NCI-H2171 treated with DMSO at 0.1 percent for 48 hours (cell line): ENCODE results near the gene CORO7.
"Not testable (repeated sequence)": the region's sequence is repeated elsewhere in the genome, so short reads cannot be mapped to it uniquely, and the experiment has no call there.

Experiments
- DNase-seq: peaks from one replicate; lab custom pipeline; 2025; lab: John Stamatoyannopoulos, UW

The CORO7 gene

GRCh38 chr16:4353675-4354074 lies 62.7 kb downstream of the CORO7 start:
- no peak for DNase-seq

DNA sequence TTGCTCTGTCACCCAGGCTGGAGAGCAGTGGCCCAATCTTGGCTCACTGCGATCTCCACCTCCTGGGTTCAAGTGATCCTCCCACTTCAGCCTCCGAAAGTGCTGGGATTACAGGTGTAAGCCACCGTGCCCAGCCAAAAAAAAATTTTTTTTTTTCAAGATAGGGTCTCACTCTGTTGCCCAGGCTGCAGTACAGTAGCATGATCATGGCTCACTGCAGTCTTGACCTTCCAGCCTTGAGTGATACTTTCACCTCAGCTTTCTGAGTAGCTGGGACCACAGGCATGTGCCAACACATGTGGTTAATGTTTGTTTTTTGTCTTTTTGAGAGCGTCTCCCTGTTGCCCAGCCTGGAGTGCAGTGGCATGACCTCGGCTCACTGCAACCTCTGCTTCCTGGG lies 63.6 kb downstream of the CORO7 start:
- no peak for DNase-seq

DNA sequence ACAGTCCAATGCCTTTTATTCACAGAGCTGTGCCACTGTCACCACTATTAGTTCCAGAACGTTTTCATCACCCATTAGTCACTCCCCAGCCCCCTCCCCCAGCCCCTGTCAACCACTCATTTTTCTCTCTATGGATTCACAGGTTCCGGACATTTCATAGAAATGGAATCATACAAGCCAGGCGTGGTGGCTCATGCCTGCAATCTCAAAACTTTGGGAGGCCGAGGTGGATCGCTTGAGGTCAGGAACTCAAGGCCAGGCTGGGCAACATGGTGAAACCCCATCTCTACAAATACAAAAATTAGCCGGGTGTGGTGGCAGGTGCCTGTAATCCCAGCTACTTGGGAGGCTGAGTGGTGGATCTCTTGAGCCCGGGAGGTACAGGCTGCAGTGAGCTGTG lies 64.5 kb downstream of the CORO7 start:
- DNase-seq, result no peak

- peak; percentile 94 for DNase-seq
These were observed 65.4 kb downstream of the CORO7 start, which contains the start of gene PAM16 for GRCh38 chr16:4350787-4351659. Gene PAM16, minus strand, starts transcription at chr16:4351321. Its CDS starts 87 bp downstream, at chr16:4351234.

GRCh38 chr16:4350365-4350786 lies 66.0 kb downstream of the CORO7 start:
- DNase-seq, result no peak

DNA sequence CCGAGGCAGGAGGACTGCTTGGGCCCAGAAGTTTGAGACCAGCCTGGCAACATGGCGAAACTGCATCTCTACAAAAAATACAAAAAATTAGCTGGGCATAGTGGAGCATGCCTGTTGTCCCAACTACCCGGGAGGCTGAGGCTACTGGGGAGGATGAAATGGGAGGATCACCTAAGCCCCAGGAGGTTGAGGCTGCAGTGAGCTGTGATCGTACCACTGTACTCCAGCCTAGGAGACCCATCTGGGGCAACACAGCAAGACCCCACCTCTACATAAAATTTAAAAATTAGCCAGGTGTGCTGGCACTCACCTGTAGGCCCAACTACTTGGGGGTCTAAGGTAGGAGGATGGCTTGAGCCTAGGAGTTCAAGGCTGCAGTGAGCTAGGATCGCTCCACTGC lies 67.1 kb downstream of the CORO7 start:
- no peak for DNase-seq

GRCh38 chr16:4347765-4348509 lies 68.5 kb downstream of the CORO7 start:
- no peak for DNase-seq

- no peak for DNase-seq
These were observed 69.4 kb downstream of the CORO7 start for GRCh38 chr16:4347010-4347409.

- DNase-seq, result no peak
These were observed 70.3 kb downstream of the CORO7 start for GRCh38 chr16:4345836-4346781.

GRCh38 chr16:4344983-4345835 lies 71.2 kb downstream of the CORO7 start:
- peak; percentile 59 for DNase-seq

DNA sequence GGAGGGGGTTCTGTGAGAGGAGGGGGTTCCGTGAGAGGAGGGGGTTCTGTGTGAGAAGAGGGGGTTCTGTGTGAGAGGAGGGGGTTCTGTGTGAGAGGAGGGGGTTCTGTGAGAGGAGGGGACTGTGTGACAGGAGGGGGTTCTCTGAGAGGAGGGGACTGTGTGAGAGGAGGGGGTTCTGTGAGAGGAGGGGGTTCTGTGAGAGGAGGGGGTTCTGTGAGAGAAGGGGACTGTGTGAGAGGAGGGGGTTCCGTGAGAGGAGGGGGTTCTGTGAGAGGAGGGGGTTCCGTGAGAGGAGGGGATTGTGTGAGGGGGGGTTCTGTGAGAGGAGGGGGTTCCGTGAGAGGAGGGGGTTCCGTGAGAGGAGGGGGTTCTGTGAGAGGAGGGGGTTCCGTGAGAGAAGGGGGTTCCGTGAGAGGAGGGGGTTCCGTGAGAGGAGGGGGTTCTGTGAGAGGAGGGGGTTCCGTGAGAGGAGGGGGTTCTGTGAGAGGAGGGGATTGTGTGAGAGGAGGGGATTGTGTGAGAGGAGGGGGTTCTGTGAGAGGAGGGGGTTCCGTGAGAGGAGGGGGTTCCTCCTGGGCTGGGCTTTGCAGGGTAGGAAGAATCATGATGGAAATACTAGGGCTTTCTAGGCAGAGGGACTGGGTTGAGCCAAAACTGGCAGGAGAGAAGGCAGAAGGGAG lies 72.0 kb downstream of the CORO7 start:
- not testable (repeated sequence) for DNase-seq

DNA sequence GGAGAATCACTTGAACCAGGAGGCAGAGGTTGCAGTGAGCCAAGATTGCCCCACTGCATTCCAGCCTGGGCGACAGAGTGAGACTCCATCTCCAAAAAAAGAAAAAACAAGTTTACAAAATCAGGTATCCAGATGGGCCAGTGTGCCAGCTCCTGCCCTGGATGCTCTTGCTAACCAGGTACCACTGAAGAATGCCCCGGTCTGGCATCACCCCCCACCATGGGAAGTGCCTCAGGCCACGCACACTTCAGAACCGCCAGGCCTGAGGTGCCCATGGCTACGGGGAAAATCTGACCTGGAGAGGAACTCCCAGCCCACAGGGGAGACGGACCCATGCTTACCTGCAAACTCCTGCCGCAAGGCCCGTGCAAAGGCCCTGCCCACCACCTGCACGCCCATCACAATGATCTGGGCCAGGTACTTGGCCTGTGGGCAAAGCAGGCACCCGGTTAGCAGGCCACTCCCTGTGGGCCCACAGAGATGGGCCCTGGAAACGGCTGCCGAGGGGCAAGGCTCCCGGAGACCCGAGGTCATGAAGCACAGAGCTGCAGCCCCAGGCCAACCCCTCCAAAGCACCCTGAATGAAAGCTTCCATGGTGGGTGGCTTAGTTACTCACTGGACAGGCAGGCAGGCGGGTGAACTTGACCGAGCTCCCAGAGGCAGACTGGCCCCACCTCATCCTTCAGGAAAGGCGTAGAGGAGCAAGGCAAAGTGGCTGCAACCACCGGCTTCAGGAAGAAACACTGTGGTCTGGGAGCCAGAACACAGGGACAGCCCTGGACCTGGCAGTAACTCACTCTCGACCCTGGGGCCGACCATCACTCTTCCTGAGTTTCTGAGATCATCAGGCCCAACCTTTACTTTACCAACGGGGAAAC lies 73.3 kb downstream of the CORO7 start:
- DNase-seq, result no peak

DNA sequence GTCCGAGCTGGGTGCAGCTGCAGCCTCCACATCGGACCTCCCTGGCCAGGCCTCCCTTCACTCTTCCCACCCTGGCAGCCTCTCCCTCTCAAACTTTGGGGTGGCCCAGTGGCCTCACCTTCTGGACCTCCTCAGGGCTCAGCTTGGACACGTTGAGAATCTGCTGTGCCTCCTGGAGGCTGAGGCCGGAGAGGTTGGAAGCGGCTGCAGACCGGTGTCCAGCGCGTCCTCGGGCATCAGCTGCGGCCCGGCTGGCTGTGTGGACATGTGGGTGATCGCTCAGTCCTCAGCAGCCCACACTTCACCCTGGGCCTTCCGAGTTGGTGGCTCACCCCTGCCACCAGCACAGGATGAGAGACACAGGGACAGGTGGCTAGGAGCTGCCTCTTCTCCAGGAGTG lies 75.1 kb downstream of the CORO7 start:
- DNase-seq, result no peak

DNA sequence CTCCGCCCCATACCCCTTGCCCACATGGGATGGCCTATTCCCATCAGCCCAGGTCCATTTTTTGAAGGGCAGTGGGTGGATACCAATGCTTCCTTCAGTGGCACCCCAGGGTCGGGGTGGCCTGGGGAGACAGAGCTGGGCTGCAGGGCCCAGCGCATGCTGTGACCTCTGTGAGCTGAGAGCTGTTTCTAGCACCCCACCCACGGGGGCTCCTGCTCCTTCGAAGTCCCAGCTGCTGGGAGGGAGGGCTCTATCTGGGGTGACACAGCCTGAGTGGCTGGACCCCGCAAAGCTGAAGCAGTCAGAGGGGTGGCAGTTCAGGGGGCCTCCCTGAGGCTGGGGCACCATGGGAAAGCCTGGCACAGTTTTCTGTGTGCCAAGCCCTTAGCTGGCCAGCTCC lies 76.0 kb downstream of the CORO7 start:
- no peak for DNase-seq

- DNase-seq, result peak; percentile 52
These were observed 76.5 kb downstream of the CORO7 start for GRCh38 chr16:4339909-4340308.

DNA sequence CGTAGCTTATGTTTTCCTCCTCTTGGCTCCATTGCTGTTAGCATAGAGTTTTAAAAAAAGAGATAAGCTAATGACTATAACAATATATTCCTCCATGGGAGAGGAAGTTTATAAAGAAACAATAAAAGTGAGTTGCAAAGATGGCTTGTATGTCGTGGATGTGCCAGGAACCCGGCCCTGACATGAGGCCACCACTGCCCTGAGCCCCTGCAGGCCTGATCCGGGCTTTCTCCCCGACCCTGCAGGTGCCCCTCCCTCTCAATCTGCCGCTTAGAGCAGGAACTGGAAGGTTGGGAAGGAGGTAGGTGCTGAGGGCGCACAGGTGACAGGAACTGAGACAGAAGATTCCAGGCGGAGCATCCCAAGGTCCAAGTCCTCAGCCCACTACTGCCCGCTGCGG lies 76.9 kb downstream of the CORO7 start:
- DNase-seq, result no peak

DNA sequence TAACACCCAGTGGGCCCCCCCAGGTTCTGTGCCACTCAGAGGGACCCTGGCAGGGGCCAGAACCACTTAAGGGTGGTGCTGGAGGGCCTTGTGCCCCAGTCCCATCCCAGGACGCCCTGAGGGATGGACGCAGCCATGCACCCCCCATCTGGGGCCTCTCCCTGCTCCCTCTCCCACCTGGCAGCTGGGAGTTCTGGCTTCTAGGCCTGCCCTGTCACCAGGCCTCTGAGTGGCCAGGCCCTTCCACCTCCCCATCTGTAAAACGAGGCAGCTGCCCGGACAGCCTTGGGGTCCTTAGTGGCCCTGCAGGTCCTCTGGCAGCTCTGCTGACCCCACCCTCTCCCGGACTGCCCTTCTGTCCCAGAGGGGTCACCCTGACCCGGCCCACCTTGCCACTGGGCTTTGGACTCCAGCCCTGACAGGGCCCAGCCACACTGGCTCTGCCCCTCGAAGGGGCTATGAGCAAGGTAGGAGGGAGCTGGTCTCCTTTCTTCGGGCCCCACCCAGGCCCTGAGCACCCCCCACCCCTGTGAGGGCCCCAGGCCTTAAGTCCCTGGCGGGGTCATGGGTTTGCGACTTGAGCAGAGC lies 77.6 kb downstream of the CORO7 start:
- DNase-seq, result no peak

DNA sequence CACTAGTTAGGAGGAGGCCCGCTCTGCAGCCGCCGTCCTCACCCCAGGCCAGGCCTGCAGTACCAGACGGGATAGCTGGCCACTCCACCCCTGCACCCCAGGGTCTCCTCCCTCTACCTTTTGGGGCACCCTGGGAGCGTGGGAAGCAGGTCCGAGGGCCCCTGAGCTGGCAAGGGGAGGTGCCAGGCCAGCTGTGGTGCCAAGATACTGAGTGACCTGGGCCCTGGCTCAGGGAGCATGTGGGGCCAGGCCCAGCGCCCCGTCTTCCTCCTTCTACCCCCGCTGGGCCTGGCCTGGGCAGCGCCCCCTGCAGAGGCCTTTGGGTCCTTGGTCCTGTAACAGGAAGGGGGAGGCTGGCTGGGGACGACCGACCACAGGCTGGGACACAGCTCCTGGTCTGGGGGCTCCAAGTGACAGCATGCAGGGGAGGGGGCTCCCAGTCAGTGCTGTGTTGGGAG lies 78.2 kb downstream of the CORO7 start:
- DNase-seq, result no peak

DNA sequence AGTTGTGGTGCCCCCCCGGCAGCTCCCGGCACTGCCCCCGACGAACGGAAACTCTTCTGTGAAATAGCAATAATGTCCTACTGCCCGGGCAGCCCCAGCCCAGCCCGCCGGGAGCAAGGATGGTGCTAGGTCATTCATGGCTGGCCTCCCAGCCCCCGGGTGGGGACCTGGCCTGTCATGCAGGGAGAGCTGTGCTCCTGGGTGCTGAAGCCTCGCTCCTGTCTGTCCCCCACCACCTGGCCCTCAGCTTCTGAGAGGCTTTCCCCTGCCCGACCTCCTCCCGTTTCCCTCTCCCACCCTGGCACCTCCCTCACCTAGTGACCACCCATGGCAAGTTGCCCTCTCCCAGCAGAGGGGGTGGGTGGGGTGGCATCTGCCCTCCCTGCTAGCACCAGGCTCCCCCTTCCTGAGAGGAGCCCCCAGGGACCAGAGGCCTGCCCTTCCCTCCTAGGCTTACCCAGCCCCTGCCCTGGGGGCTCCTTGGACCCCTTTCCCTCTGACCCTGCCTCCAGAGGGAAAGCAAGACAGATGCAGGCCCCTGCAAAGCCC lies 78.8 kb downstream of the CORO7 start:
- DNase-seq, result no peak
